HepG2 (cell line): ENCODE data around the gene CST8. TPM values are rescaled to one million over a fixed set of nuclear protein-coding genes. Genes with fewer than 3 reads are reported as not detected.

Experiments
- ATAC-seq: fragments of 200-7000 bp; cut with Tn5 transposase; 3 replicates; pipeline ENCODE4 v1.9.1; 2020; ENCODE audit warnings: mild to moderate bottlenecking, moderate library complexity
- BruUV-seq: library from RNA; stranded (reverse); fragments of 400-500 nt; replicated peaks from 2 replicates; lab custom pipeline; 2021; lab: Mats Ljungman, UMichigan
- CTCF ChIA-PET: fragments of 300-600 bp; formaldehyde crosslinking; extraction: SDS; loops from one replicate; lab custom pipeline; 2021; ENCODE audit warnings: low total read pairs, inconsistent platforms, low intra/inter-chr PET ratio; lab: Yijun Ruan, JAX
- POLR2A ChIA-PET: fragments of 350-600 bp; sonication (Branson Sonifier 250); formaldehyde crosslinking; loops from one replicate; lab custom pipeline; 2020; ENCODE audit warnings: antibody characterized with exemption, inconsistent platforms; lab: Yijun Ruan, JAX
- DNase-seq: peaks from one replicate; pipeline ENCODE4 v3.0.0-alpha.2; 2015; ENCODE audit warnings: low spot score
- FAIRE-seq: peaks from 3 replicates; lab custom pipeline; 2011; peaks lifted over from hg19 to GRCh38; lab: Jason Lieb, UNC
- H2AFZ ChIP-seq: one replicate; pipeline ENCODE4 v1.6.1; 2011; ENCODE audit warnings: low read length, inconsistent platforms
- H3K27ac ChIP-seq: fragments of 300-600 bp; 3 replicates; pipeline ENCODE4 v1.8.0; 2011; ENCODE audit warnings: mixed run types, mild to moderate bottlenecking, mixed read lengths, low read length, inconsistent platforms; ENCODE audit not compliant: insufficient read depth; ENCODE audit errors: extremely low read length
- H3K27me3 ChIP-seq, 2 experiments: fragments of 200-600 bp in 1 of 2; 2 replicates in 1 of 2; 3 replicates in 1 of 2; pipeline versions ENCODE4 v1.6.0 to v1.8.0; 2011; ENCODE audit warnings: low read length in 2 of 2, mild to moderate bottlenecking in 2 of 2, moderate library complexity in 2 of 2, inconsistent platforms in 1 of 2; ENCODE audit not compliant: insufficient read depth in 2 of 2, control insufficient read depth in 1 of 2
- H3K36me3 ChIP-seq, 2 experiments: fragments of 200-600 bp in 1 of 2; replicated peaks in 1 of 2; 2 replicates in 1 of 2; 3 replicates in 1 of 2; pipeline versions ENCODE4 v1.5.1 to v1.8.0; 2011; ENCODE audit warnings: low read length in 2 of 2, inconsistent platforms in 1 of 2; ENCODE audit not compliant: insufficient read depth in 2 of 2, control insufficient read depth in 1 of 2
- H3K4me1 ChIP-seq: 2 replicates; pipeline ENCODE4 v1.5.1; 2012; ENCODE audit warnings: low read length, inconsistent platforms; ENCODE audit not compliant: insufficient read depth
- H3K4me2 ChIP-seq: 2 replicates; pipeline ENCODE4 v1.6.0; 2011; ENCODE audit warnings: low read depth, low read length, inconsistent platforms
- H3K4me3 ChIP-seq, 3 experiments: fragments of 200-600 bp in 1 of 3; sonication (generic), shearing (Covaris generic) in 1 of 3; replicated peaks in 1 of 3; 2 replicates each; pipeline ENCODE4 v1.5.1; 2011 to 2016; ENCODE audit warnings: low read length in 3 of 3, inconsistent platforms in 2 of 3, low read depth in 2 of 3, mild to moderate bottlenecking in 2 of 3, control low read depth in 1 of 3, mixed read lengths in 1 of 3; ENCODE audit not compliant: insufficient read depth in 1 of 3
- H3K79me2 ChIP-seq: one replicate; pipeline ENCODE4 v1.6.1; 2011; ENCODE audit warnings: low read length, inconsistent platforms; ENCODE audit not compliant: insufficient read depth
- H3K9ac ChIP-seq: 2 replicates; pipeline ENCODE4 v1.6.0; 2011; ENCODE audit warnings: mild to moderate bottlenecking, low read depth, low read length, inconsistent platforms; ENCODE audit not compliant: insufficient read depth
- H3K9me3 ChIP-seq: 2 replicates; pipeline ENCODE4 v1.5.1; 2012; ENCODE audit warnings: mild to moderate bottlenecking, low read length
- H4K20me1 ChIP-seq: 2 replicates; pipeline ENCODE4 v1.6.0; 2011; ENCODE audit warnings: inconsistent platforms, mild to moderate bottlenecking, low read length, moderate library complexity; ENCODE audit not compliant: insufficient read depth
- BORCS8-MEF2B ChIP-seq: sonication (generic); formaldehyde crosslinking; IDR thresholded peaks from 2 replicates; pipeline ENCODE4 v1.8.0; 2022; ENCODE audit warnings: mild to moderate bottlenecking, missing genetic modification reagents
- DMTF1 ChIP-seq: sonication (generic); formaldehyde crosslinking; IDR thresholded peaks from 2 replicates; pipeline ENCODE4 v1.4.0; 2020; ENCODE audit warnings: mild to moderate bottlenecking, missing genetic modification reagents
- GMEB1 ChIP-seq: sonication (generic); formaldehyde crosslinking; IDR thresholded peaks from 2 replicates; pipeline ENCODE4 v1.5.1; 2020; ENCODE audit warnings: missing genetic modification reagents, mild to moderate bottlenecking, borderline replicate concordance
- GPBP1L1 ChIP-seq: sonication (generic); formaldehyde crosslinking; IDR thresholded peaks from 2 replicates; pipeline ENCODE4 v1.5.0; 2020; ENCODE audit warnings: mild to moderate bottlenecking, missing genetic modification reagents
- HDAC1 ChIP-seq: sonication (generic); formaldehyde crosslinking; IDR thresholded peaks from 2 replicates; pipeline ENCODE4 v1.5.1; 2020; ENCODE audit warnings: mild to moderate bottlenecking, missing genetic modification reagents
- KDM1A ChIP-seq: IDR thresholded peaks from 2 replicates; pipeline ENCODE4 v1.6.1; 2016; ENCODE audit warnings: missing compliant biosample characterization
- MEF2D ChIP-seq: sonication (generic); formaldehyde crosslinking; IDR thresholded peaks from 2 replicates; pipeline ENCODE4 v1.5.1; 2020; ENCODE audit warnings: mild to moderate bottlenecking, missing genetic modification reagents
- MIER2 ChIP-seq: IDR thresholded peaks from 2 replicates; pipeline ENCODE4 v1.6.1; 2016; ENCODE audit warnings: missing biosample characterization, missing genetic modification reagents
- NBN ChIP-seq: fragments of 450-650 bp; conservative IDR thresholded peaks from 2 replicates; pipeline ENCODE4 v1.6.1; 2017
- RFX5 ChIP-seq: IDR thresholded peaks from 2 replicates; pipeline ENCODE4 v1.6.1; 2011; ENCODE audit warnings: low read depth, low read length, improper control_type of control experiment
- ZFP37 ChIP-seq: sonication (generic); formaldehyde crosslinking; IDR thresholded peaks from 2 replicates; pipeline ENCODE4 v1.4.0; 2020; ENCODE audit warnings: missing genetic modification reagents, borderline replicate concordance
- ZFP62 ChIP-seq: sonication (generic); formaldehyde crosslinking; IDR thresholded peaks from 2 replicates; pipeline ENCODE4 v1.4.0; 2020; ENCODE audit warnings: missing genetic modification reagents
- ZFX ChIP-seq: sonication (generic); formaldehyde crosslinking; IDR thresholded peaks from 2 replicates; pipeline ENCODE4 v1.4.0; 2020; ENCODE audit warnings: mild to moderate bottlenecking, low read depth, missing genetic modification reagents, moderate library complexity
- ZNF251 ChIP-seq: sonication (generic); formaldehyde crosslinking; IDR thresholded peaks from 2 replicates; pipeline ENCODE4 v1.9.0; 2021; ENCODE audit warnings: mild to moderate bottlenecking, missing genetic modification reagents
- ZNF264 ChIP-seq: sonication (generic); formaldehyde crosslinking; IDR thresholded peaks from 2 replicates; pipeline ENCODE4 v1.4.0; 2020; ENCODE audit warnings: missing genetic modification reagents
- ZNF790 ChIP-seq: sonication (generic); formaldehyde crosslinking; IDR thresholded peaks from 2 replicates; pipeline ENCODE4 v1.8.0; 2022; ENCODE audit warnings: missing genetic modification reagents, mild to moderate bottlenecking, borderline replicate concordance
- WGBS: methylation state at CpG from one replicate; pipeline ENCODE4 v1.1.6; 2017; ENCODE audit warnings: low lambda C conversion rate; 5-methylcytosine and 5-hydroxymethylcytosine counted together
- in situ Hi-C: cut with HindIII; loops from 2 replicates; pipeline ENCODE4 v1.10.0; 2017; ENCODE audit warnings: low pct_unique_long_range_greater_than_20kb; ENCODE audit not compliant: extremely low pct_ligation_motif_present
- intact Hi-C: fragments of 100-400 bp; cut with micrococcal nuclease; formaldehyde crosslinking; loops from one replicate; pipeline ENCODE4 v1.10.0; 2022; ENCODE audit not compliant: unreplicated experiment
- polyA plus RNA-seq, 8 experiments: library from polyadenylated mRNA; depleted of rRNA in 3 of 8; stranded (reverse) in 7 of 8; unstranded in 1 of 8; fragments of >200 nt; fragmentation: Illumina TruSeq in 4 of 8; extraction: Trizol in 4 of 8; gene quantifications; 2 replicates each; pipeline versions ENCODE4 v1.2.1 to v1.2.3, GENCODE V29; 2011 to 2016; ENCODE audit warnings: low read depth in 4 of 8, missing spikeins in 1 of 8, mixed read lengths in 1 of 8; ENCODE audit not compliant: insufficient read depth in 1 of 8
- total RNA-seq, 5 experiments: library from RNA; depleted of rRNA; stranded (reverse); fragments of >200 nt; fragmentation: Illumina TruSeq; extraction: Trizol; gene quantifications; 2 replicates each; pipeline ENCODE4 v1.2.3, GENCODE V29; 2016; ENCODE audit warnings: low read depth in 1 of 5
- TF ChIP-seq, protein P1 (sequence below): IDR thresholded peaks from 2 replicates; pipeline ENCODE4 v1.6.1; 2012; ENCODE audit warnings: low read length, improper control_type of control experiment

The CST8 gene
- total and polyA plus RNA-seq, 2 of the 13 experiments (the other 11 are each of a cell fraction or from before 2014, with no cell fraction given): not detected

DNA sequence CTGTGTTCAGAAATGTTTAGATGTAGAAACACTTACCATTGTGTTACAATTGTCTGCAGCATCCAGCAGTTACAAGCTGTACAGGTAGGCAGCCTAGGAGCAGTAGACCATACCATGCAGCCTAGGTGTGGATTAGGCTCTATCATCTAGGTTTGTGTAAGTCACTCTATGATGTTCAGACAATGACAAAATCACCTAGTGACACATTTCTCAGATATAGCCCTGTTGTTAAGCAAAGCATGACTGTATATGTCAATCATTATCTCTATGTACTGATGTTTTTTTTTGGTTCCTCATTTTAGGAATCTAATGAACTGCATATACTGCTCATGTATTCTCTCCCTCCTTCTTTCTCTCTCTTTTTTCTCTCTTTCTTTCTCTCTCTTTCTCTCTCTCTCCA is 22.2 kb downstream of the CST8 start (continued):
- TF ChIP-seq, protein P1, sequence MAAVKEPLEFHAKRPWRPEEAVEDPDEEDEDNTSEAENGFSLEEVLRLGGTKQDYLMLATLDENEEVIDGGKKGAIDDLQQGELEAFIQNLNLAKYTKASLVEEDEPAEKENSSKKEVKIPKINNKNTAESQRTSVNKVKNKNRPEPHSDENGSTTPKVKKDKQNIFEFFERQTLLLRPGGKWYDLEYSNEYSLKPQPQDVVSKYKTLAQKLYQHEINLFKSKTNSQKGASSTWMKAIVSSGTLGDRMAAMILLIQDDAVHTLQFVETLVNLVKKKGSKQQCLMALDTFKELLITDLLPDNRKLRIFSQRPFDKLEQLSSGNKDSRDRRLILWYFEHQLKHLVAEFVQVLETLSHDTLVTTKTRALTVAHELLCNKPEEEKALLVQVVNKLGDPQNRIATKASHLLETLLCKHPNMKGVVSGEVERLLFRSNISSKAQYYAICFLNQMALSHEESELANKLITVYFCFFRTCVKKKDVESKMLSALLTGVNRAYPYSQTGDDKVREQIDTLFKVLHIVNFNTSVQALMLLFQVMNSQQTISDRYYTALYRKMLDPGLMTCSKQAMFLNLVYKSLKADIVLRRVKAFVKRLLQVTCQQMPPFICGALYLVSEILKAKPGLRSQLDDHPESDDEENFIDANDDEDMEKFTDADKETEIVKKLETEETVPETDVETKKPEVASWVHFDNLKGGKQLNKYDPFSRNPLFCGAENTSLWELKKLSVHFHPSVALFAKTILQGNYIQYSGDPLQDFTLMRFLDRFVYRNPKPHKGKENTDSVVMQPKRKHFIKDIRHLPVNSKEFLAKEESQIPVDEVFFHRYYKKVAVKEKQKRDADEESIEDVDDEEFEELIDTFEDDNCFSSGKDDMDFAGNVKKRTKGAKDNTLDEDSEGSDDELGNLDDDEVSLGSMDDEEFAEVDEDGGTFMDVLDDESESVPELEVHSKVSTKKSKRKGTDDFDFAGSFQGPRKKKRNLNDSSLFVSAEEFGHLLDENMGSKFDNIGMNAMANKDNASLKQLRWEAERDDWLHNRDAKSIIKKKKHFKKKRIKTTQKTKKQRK: no peak

DNA sequence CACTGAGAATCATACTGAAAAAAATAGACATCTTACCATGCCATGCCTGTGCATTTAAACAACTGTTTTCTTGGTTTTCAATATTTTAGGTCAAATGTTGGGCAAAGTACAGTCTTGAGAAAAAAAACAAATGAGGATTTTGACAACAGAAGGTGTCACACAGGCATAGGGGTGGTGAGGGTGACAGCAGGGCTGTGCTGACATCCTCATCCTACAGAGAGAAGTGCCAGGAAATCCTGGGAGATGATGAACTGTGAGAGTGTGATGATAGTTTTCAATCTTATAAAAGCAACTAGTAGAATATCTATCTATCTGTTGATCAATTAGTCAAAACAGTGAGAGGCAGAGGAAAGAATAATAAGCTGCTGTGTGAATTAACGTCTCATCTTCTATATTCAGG is 23.9 kb downstream of the CST8 start:
- Histone ChIP-seq H3K79me2 (no peaks in the 10 kb centered on the region), H3K36me3 (no peaks in the 10 kb centered on the region), H3K27ac (no peak overlapping the region), H3K4me2 (no peak overlapping the region), H3K4me1 (peaks cover 19% of the 10 kb centered on the region), H4K20me1 (no peaks in the 10 kb centered on the region), H3K9ac (no peak overlapping the region), H3K27me3 (peaks cover 3 to 19% of the 10 kb centered on the region in 2 experiments; a peak in 2 of 5 replicates), H3K4me3 (no peak overlapping the region), H3K9me3 (no peaks in the 10 kb centered on the region), H2AFZ (no peak overlapping the region)
- ATAC-seq (no peak), FAIRE-seq (no peak), DNase-seq (no peak)
- intact Hi-C loops: no loop called here
- ChIA-PET CTCF (no interaction called here), POLR2A (no interaction called here)
- WGBS: 2% methylated on average over 1 of the region's 1 CpG
- no TSS peak for BruUV-seq
- in situ Hi-C loops: no loop called here
- no peak for TF ChIP-seq KDM1A (CRISPR knock-in tag)
- TF ChIP-seq GMEB1 (CRISPR knock-in tag): no peak
- TF ChIP-seq ZFX: no peak
- no peak for TF ChIP-seq ZFP37
- no peak for TF ChIP-seq GPBP1L1 (CRISPR knock-in tag)
- TF ChIP-seq ZNF264: no peak
- TF ChIP-seq MIER2 (CRISPR knock-in tag): no peak
- no peak for TF ChIP-seq BORCS8-MEF2B
- no peak for TF ChIP-seq RFX5
- TF ChIP-seq ZNF790 (CRISPR knock-in tag): no peak
- TF ChIP-seq HDAC1 (CRISPR knock-in tag): no peak
- no peak for TF ChIP-seq ZNF251 (CRISPR knock-in tag)
- TF ChIP-seq ZFP62 (CRISPR knock-in tag): no peak
- TF ChIP-seq NBN: no peak
- no peak for TF ChIP-seq MEF2D (CRISPR knock-in tag)
- no peak for TF ChIP-seq DMTF1 (CRISPR knock-in tag)
